ENCODE measurements around the gene BNIPL.

BNIPL gene

GRCh38 chr1:151036356-151036755 lies at the start of gene BNIPL:
BNIPL (plus strand) TSS chr1:151036586; CDS start chr1:151036726, 140 bp downstream.
- DNase-seq, result no peak

GRCh38 chr1:150987924-150988323 lies 48.5 kb upstream of the BNIPL start:
- DNase-seq, result peak; percentile 81

GRCh38 chr1:150992626-150993025 lies 43.8 kb upstream of the BNIPL start:
- no peak for DNase-seq

DNA sequence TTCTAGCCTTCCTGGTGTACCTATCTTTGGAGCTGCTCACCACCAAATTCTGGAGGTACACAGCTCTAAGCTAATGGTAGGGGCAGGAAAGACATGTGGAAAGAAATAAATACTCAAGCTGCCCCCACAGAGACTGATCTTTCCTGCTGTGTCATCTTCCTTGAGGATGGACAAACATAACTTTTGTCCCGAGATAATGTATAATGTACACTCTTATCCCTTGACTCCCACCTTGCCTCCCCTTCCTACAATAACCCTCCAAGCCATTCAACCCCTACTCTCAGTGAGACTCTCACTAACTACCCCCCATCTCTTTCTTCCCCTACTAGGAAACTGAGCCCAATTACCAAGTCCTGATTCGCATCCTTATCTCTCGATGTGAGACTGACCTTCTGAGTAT lies 42.1 kb upstream of the BNIPL start:
- no peak for DNase-seq

GRCh38 chr1:150995460-150995859 lies 40.9 kb upstream of the BNIPL start:
- DNase-seq, result no peak

- DNase-seq, result no peak
Measured at GRCh38 chr1:150995896-150996295, 40.5 kb upstream of the BNIPL start.

GRCh38 chr1:150997126-150997872 lies 39.1 kb upstream of the BNIPL start:
- DNase-seq, result no peak

- DNase-seq, result peak; percentile 47
Measured at GRCh38 chr1:150997949-150998348, 38.4 kb upstream of the BNIPL start.

GRCh38 chr1:150999051-150999674 lies 37.2 kb upstream of the BNIPL start:
- DNase-seq, result no peak

DNA sequence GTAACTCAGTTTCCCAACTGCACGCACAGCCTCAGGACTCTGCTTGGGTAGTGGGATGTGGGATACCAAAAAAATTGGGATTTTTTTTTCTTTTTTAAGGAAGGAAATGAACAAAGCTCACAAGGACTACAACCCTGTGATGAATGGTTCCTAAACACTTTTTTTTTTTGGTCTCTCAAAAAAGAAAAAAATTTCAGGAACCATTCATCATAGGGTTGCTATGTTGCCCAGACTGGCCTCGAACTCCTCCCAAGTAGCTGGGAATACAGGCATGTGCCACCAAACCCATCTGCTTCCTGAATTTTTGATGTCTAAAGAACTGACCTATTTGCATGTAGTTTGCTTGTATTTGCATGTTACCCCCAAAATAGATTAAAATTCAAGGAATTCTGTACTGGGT lies 36.5 kb upstream of the BNIPL start:
- DNase-seq, result no peak

GRCh38 chr1:151000408-151000807 lies 36.0 kb upstream of the BNIPL start:
- DNase-seq, result no peak

GRCh38 chr1:151001602-151002001 lies 34.8 kb upstream of the BNIPL start:
- DNase-seq, result no peak

- DNase-seq, result no peak
Measured at GRCh38 chr1:151002051-151002450, 34.3 kb upstream of the BNIPL start.

DNA sequence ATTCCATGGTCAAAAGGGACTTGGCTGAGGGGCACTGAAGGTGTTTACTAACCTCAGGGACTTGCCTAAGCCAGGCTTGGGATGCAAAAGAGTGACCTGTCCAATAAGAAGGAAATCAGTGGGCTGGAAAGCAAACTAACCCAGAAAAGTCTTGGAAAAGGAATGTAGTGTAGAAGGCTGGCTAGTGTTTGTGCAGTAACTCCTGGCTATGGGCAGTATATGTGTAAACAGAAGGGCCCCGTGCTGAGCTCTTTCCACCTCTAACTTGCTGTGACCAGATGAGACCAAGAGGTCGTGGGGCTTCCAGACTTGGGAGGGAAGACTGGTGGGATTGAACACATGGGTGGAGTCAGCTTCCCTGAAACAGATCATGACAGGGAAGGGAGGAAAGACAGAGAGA lies 33.8 kb upstream of the BNIPL start:
- DNase-seq, result no peak

DNA sequence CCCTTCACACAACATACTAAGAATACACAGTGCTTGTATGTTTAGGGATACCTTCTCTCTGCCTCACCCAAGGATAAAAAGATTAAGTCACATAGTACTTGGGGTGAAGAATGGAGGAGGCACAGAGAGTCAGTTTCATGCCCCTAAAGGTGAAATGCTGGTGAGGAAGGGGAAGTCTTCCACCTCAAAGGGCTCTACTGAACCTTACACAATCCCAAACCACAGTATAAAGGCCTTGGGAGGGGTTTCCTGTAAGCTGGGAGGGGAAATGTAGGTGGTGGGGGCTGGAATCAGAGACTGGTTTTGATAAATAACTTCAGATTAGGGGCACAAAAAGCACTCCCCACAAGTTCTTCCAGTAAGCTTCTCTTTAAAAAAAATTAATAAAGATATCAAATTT lies 33.2 kb upstream of the BNIPL start:
- no peak for DNase-seq

DNA sequence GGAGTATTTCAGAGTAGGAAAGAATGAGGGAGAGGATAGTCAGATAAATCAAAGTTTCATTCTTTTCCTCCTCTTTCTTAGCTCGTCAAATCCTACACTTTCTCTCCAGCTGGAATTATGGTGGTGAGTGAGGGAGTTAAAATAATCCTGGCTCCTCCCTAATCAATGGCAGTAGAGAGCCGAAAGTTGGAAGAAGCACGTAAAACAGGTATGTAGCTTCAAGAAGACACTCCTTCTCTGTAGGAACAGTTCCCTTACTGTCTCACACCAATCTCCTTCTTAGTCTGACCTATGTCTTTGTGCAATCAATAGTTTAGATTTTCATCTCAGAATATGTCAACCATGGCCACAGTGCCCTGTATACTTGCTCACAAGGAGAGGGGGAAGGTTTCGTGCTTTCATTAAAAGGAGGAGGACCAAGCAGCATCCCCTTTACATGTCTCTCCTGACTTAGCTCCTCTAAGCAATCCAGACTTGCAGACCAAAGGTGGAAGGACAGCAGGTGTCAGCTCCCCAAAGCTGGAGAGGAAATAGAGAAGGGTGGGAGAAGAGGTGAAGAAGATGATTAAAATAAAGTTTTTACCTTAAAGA lies 30.6 kb upstream of the BNIPL start:
- peak; percentile 22 for DNase-seq

GRCh38 chr1:151006327-151007052 lies 29.9 kb upstream of the BNIPL start, which contains the start of gene MINDY1:
MINDY1 (minus strand) TSS chr1:151006902; CDS start chr1:151002617, 4,285 bp downstream.
- DNase-seq, result peak; percentile 87

DNA sequence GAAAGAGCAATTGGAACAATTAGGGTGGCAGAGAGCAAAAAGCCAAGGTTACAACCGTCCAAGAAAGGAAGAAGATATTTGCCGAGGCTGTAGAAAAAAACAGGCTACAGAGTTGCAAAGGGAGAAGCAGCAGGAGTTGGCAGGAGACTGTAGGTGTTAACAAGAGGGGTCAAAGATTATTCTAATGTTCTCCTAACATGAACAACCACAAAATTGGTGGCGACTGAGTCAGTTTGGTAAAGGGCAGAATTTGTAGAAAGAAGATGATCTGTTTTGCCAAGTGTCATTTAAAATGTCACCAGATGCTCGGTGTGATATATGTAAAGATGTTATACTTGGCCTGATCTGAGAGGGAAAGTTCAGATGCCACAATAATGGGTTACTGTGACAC lies 28.5 kb upstream of the BNIPL start:
- DNase-seq, result no peak

GRCh38 chr1:151008244-151009205 lies 27.9 kb upstream of the BNIPL start, which contains the start of gene PRUNE1:
PRUNE1 (plus strand) TSS chr1:151008449; CDS start chr1:151008633, 184 bp downstream.
- peak; percentile 89 for DNase-seq

DNA sequence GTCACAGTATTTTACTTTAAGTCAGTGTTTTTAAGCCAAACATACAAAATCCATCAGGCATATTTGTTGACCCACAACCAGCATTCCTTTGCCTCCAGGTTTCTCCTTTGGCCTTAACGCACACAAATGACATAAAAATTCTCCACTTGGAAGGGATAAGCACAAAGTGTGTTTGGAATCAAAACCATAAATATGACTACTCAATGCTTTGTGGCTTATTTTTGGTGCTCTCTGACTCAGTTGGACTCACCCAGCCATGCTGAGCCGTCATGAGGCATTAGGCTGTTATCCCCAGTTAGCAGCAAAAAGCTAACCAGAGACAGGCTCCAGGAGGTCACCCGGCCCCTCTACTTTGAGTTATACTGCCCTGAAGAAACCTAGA lies 27.2 kb upstream of the BNIPL start:
- no peak for DNase-seq

DNA sequence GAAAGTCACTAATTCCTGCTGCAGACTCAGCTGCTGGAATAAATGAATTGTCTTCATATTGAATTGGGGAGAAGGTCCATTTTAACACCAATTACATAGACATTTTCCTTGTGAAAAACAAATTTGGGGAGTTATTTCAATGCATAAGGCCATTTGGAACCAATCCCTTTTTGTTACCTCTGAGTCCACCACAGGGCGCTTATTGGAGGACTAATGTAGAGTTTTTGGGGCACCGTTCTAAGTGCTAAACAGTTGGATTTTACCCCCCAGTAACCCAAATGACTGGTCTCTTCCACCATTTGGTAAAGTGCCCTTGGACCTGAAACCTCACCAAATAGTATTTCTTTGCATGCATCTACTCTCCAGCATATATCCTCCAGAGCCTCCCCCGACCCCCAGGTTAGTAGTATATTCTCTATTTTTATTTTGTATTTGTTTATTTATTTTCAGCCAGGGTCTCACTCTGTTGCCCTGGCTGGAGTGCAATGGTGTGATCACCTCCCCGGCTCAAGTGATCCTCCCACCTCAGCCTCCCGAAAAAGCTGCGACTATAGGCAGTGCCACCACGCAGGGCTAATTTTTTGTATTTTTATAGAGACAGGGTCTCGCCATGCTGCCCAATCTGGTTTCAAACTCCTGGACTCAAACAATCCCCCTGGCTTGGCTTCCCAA lies 26.6 kb upstream of the BNIPL start:
- DNase-seq, result no peak

GRCh38 chr1:151010346-151010726 lies 26.1 kb upstream of the BNIPL start:
- no peak for DNase-seq

Measured in NCI-H510A treated with DMSO at 0.1 percent for 48 hours (cell line).